Activated CD8-positive, alpha-beta memory T cell treated with anti-CD3 and anti-CD28 coated beads, Interleukin-2, amount 50 U/mL, for 1 hour (primary cell): ENCODE results near the gene DNMT3A.
"Not testable (repeated sequence)": the region's sequence is repeated elsewhere in the genome, so short reads cannot be mapped to it uniquely, and the experiment has no call there.

Experiments used
- DNase-seq: peaks from one replicate; pipeline ENCODE4 v3.0.0-alpha.2; 2020; ENCODE audit errors: extremely low read depth

The DNMT3A gene

DNA sequence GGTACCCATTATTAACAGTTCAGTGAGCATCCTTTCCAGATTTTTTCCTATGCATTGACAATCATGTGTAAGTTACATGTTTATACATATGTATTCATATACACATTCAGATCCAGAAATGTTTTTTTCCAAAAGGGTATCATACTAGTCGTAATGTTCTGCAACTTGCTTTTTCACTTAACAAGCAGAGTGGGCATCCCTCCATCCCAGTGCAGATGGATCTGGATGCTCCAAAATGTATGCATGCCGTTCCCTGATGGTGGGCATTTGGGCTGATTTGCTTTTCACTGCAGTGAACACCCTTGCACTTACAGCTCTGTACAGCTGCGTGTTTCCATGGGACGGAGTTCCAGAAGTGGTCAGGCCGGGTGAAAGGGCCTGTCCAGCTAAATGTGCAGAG lies 57.0 kb downstream of the DNMT3A start:
- no peak for DNase-seq

DNA sequence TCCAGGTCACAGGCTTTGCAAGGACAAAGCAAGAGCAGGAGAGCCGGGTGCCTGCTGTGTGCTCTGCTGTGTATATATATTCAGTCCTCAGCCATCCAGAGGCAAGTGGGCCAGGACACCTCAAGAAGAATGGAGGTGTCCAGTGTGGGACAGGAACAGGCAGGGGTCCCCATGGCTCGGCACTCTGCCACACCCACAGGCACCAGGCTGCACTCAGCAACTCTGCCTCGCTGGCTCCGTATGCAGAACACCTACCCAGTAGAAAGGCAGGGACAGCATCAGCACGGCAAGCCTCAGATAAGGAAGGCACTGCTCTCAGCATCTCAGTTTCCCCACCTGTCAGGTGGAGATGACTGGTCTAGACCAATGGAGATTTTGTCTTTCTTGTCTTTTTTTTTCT lies 57.8 kb downstream of the DNMT3A start:
- DNase-seq: no peak

GRCh38 chr2:25281941-25282340 lies 59.8 kb downstream of the DNMT3A start:
- no peak for DNase-seq

DNA sequence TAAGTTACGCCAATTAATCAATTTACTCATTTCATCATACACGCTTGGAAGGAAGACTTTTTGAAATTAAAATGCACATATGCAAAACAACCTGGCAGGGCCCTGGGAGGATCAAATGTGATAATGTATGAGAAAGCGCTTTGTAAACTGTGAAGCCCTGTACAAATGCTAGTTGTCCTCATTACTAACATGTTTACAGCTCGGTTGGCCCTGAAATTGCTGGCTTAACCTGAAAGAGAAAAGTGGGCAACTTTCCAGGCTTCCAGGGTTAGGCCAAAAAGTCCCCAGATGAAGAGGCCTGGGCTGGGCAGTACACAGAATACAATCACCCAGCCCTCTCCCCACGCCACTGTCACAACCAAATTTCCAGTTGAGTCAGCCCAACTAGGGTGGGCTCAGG lies 60.2 kb downstream of the DNMT3A start:
- no peak for DNase-seq

DNA sequence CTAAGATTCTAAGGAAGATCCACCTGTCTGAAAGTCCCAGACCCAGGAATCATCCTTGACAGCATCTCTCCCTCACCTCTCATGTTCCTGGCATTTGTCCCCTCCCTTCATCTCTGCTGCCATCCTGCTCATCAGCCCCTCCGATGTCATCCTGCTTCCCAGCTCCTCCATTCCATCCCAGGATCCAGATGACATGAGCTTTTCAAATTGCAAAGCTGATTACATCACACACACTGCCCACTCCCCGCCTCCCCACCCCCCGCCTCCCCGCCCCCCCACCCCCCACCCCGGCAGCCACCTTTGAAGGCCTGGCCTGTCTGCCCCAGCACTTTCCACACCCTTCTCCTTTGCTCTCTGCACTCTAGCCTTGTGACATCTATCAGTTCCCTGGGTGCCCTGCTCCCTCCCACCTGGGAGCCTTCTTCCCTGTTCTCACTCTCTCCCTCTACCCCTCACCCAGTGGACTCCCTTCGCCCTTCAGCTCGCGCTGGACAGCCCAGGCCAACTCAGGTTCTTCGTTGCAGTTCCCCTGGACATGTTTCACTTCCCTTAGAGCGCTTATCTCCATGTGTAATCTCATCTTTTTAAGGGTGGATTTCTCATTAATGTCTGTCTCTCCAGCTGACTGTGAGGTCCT lies 61.6 kb downstream of the DNMT3A start:
- no peak for DNase-seq

- DNase-seq: no peak
Observed at GRCh38 chr2:25279091-25279651, 62.6 kb downstream of the DNMT3A start.

DNA sequence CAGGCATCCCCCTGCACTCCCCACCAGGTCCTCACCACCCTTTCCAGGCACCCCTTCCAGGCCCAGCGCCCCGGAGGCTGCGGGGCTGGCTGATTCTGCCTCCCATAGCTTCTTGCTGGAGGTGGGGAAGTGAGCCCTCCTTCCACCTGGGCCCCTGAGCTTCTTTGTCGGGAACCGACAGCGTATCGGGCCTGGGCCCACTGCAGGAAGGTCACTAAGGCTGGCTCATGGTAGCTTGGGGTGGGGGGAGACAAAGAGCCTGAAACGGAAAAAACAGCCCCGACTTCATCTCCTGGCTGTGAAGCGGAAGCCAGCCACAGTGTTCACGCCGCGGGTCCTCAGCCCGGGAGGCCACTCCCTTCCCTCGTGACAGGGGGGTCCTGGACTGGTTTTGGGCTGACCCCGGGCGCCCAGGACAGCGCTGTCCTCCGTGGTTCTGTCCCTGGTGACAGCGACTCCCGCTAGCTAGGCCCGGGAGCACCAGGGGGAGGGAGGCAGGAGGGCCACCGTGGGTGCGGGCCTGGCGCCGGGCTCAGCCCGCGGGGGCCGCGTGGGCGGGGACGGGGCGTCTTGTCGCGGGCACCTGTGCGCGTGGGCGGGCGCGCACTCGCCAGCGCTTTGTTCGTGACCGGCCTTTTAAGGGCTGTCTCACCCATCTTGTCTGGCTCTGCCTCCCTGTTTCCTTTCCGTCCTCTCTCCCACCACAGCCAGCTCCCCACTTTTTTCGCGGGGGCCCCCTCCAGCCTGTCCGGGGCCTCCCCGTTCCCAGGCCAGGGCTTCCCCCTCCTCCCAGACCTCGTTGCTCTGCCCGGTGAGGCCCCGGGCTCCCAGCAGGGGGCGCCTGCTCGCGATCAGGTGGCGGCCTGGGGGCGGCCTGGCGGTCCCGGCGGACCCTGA lies 64.9 kb downstream of the DNMT3A start:
- DNase-seq: no peak

DNA sequence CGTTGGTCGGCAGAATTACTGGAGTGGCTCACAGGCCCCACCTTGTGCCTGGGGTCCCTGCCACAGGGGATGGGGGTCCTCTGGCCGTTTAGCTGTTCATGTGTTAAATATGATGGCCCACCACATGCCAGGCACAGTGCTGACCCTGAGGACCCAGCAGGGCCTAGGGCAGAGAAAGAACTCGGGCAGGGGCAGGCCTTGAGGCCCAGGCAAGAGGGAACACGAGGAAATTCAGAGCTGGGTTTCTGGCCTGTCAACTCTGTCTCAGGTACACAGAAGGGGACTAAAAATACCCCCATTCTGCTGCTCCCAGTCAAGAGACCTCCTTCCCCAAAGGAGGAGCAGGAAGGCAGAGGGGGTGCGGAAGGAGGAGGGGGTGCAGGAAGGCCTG lies 66.2 kb downstream of the DNMT3A start:
- no peak for DNase-seq

DNA sequence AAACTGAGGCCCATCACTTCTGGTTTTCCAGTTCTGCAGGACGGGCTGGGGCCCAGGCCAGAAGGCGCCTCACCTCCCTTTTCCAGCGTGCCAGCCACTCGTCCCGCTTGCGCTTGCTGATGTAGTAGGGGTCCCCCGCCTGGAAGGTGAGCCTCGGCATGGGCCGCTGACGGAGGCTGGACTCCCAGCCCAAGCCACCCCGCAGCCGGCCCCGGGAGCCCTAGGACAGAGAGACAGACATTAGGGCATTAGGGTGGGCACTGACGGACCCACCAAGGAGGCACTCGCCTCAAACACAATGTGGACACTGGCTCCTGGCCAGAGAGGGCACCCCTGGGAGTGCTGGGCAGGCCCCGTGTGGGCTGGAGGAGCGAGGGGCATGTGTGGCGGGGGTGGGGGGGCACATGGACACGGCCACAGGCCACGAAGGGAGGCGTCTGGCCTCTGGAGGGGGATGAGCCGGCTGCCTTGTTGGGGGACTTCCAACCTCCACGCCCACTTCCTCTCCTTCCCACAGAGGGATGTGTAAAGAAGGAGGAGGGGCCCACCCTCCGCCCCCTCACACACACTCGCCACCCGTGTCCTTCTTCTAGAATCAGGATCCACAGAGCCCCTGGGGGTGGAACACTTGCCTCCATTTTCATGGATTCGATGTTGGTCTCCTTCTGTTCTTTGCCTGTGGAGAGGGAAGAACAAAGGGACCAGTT lies 66.7 kb downstream of the DNMT3A start:
- no peak for DNase-seq

GRCh38 chr2:25273985-25274535 lies 67.7 kb downstream of the DNMT3A start:
- DNase-seq: no peak

DNA sequence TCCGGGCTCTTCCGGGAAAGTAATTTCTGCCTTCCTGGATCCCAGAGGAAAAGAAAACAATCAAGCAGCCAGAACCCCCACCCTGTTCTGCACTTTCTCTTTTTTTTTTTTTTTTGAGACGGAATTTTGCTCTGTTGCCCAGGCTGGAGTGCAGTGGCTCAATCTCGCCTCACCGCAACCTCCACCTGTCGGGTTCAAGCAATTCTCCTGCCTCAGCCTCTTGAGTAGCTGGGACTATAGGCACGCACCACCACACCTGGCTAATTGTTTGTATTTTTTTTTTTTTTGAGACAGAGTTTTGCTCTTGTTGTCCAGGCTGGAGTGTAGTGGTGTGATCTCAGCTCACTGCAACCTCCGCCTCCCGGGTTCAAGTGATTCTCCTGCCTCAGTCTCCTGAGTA lies 69.0 kb downstream of the DNMT3A start:
- not testable (repeated sequence) for DNase-seq

DNA sequence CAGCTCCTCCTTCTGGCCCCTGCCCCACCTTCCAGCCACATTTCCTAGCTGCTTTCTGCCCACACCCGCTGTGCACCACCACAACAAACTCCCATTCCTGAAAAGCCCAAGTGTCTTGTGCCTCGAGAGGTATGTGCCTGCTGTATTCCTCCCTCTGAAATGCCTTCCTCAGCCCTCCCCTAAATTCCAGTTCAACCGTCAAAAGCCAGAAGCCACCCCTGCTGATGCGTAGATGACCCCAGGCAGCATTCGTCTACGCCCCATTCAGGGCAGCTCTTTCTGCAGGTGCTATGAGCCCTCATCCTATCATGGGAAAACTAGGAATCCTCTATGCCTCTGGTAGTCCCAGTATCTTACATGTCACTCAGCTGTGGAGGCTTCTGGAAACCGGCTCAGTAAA lies 71.7 kb downstream of the DNMT3A start:
- DNase-seq: no peak

- no peak for DNase-seq
Observed at GRCh38 chr2:25269233-25269632, 72.5 kb downstream of the DNMT3A start.

DNA sequence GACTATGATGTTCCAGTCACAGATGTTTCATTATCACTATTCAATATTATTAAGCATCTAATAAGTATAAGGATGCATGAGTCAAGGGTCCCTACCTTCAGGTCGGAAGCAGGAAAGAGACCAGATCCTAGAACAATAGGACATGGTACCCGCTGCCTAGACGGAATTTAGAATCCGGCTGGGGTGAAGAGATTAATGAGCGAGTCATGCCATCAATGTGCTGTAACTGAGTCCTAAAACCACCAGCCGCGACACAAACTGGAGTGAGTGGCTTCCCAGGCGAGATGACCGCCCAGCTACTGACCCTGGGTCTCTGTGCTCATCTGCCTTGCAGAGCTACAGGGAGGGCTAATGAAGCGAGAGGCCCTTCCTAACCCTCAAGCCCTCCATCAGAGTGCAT lies 73.6 kb downstream of the DNMT3A start:
- DNase-seq: no peak

DNA sequence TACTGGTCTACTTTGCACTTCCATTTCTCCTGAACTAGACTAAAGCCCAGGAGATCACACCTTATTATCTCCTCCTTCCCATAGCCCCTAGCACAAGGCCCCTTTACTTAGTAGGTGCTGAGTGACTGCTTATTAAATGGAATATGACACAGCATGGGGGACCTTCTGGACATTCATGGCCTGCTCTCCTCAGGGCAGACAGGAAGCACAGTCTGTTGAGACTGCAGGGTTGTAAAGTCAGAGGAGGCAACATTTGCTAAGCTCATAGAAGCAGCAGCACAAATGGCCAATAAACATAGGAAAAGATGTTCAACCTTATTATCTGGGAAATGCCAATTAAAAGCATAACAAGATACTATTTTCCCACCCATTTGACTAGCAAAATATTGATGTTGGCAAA lies 75.3 kb downstream of the DNMT3A start:
- DNase-seq: no peak

DNA sequence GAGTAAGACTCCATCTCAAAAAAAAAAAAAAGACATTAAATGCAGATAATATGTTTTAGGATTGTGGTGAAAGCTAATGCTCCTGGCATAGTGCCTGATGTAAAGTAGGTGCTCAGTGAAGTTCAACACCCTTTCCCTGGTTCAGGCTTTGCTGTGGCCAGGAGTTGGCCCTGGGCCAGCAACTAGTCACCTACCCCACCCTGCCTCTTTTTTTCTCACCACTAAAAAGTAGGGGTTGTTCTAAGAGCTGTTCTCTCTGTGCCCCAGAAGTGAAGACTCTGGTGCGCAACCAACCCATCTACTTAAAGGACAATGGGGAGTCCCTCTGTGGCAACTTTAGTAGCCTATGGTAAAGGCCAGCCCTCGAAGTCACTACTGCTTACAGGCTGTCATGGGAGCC lies 75.9 kb downstream of the DNMT3A start:
- no peak for DNase-seq

DNA sequence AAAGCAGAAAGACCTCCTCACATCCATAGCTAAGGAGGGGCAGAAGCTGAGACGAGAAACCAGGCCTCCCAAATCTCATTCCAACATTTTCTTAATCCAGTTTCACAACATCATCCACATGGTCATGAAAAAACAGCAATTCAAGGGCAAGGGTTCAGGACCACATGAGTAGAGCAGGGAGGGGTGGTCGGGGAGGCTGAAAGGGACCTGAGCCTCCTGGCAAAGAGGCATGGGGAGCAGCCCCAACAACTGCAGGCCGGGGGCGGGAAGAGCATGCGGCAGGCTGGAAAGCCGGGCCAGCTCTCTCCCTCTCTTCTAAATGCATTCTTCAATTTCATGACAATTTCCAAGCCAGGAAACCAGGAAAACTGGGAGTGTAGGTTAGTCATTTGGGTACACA lies 76.7 kb downstream of the DNMT3A start:
- DNase-seq: no peak

DNA sequence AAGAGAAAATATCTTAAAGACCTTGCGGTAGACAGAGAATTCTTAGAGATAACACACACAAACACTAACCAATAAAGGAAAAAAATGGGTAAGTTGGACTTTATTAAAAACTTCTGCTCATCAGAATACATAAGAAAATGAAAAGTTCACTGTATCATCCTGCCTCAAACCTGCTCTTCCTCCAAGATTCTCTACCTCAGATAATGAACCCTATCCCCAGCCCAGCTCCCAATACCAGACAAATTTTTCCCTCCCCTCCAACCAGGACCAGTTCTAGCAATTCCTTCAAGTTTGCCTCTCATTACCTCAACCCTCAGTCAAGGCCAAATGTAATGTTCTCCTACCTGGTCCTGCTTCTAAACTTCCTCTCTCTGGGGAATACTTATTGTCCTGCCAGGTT lies 79.4 kb downstream of the DNMT3A start:
- DNase-seq: no peak

DNA sequence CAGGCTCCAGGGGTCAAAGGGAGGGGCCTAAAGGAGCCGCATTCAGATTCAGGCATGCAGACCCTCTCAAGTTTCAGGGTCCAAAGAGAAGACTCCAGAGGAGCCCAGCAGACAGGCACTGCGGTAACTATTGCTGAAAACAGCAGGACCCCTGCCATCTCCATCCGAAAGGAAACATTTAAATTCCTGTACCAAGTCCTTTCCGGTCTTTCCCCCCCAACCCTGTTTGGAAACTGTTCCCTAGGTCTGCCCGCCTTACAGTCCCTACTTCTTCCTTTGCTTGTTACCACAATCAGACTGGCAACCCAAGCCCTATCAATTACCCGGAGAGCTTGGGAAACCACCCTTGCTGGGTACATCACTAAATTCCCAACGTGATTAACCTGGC lies 82.0 kb downstream of the DNMT3A start:
- DNase-seq: no peak

DNA sequence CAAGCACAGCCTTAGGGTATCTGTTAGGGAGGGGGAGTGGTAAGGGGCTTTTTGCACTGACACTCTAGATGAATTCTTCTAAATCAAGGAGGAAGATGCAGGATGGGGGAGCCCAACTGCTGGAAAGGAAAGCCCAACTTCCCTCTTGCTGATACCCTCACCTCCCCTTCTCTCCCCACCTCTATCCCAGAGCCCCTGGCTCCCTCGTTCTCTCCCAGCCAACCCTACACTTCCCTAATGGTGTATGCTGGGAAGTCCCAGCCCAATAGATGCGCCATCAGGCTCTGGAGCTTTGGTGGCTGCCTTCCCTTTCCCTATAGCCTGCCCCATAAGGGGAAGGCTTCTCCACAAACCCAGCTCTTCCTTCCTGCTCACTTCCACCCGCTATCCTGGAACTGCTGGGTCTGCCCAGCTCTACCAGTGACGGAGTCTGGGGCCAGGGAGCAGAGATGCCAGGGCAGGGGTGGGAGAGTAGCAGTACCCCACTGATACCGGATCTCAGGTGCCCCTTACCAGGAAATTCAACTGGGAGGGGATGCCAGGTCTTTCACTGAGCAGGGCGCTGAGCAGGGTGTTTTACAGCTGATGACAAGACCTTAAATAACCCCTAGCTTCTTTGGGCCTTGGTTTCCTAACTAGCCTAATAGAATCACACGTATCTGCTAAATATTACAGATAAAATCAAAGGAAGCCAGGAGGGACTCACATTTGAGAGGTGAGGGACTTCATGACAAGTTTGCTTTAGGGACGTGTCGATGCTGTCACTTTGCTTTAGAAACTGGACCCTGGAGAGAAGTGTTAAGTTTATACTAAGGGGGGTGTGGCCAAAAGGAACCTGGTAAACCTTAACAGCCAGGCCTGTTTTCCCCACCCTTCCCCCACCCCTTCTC lies 82.6 kb downstream of the DNMT3A start:
- no peak for DNase-seq
